Right renal cortex interstitium (tissue), 3 donors: ENCODE data around the gene MGAT4B. TPM values are rescaled to one million over a fixed set of nuclear protein-coding genes. Genes with fewer than 3 reads are reported as not detected.

Experiments used
- DNase-seq, 3 donors: peaks; one replicate each; pipeline ENCODE4 v3.0.0-alpha.2; 2013; ENCODE audit warnings: low read depth in 3 of 3, low spot score in 2 of 3
- polyA plus RNA-seq, 3 donors: library from polyadenylated mRNA; unstranded; fragments of 120-200 nt; gene quantifications; one replicate each; pipeline ENCODE4 v1.2.1, GENCODE V29; 2013; ENCODE audit not compliant: insufficient read length in 3 of 3

MGAT4B gene
- polyA plus RNA-seq, 3 donors: 171 to 187 (median 176) TPM

GRCh38 chr5:179812997-179813607 lies 6.4 kb upstream of the MGAT4B start:
- no peak for DNase-seq

- DNase-seq: no peak
Measured at GRCh38 chr5:179812135-179812825, 5.6 kb upstream of the MGAT4B start.

- DNase-seq: no peak
Measured at GRCh38 chr5:179805529-179806249, 977 bp downstream of the MGAT4B start.

- no peak for DNase-seq
Measured at GRCh38 chr5:179805070-179805528, 1.6 kb downstream of the MGAT4B start.

GRCh38 chr5:179804555-179804947 lies 2.1 kb downstream of the MGAT4B start:
- DNase-seq: no peak

- DNase-seq: no peak
Measured at GRCh38 chr5:179803651-179804554, 2.8 kb downstream of the MGAT4B start.

GRCh38 chr5:179802950-179803562 lies 3.6 kb downstream of the MGAT4B start:
- no peak for DNase-seq

- DNase-seq: no peak
Measured at GRCh38 chr5:179802207-179802883, 4.3 kb downstream of the MGAT4B start.

GRCh38 chr5:179801304-179802206 lies 5.1 kb downstream of the MGAT4B start:
- no peak for DNase-seq

- no peak for DNase-seq
Measured at GRCh38 chr5:179800696-179801201, 5.9 kb downstream of the MGAT4B start.

- DNase-seq: no peak
Measured at GRCh38 chr5:179800071-179800695, 6.5 kb downstream of the MGAT4B start.

- DNase-seq: no peak
Measured at GRCh38 chr5:179799644-179799973, 7.1 kb downstream of the MGAT4B start.

- no peak for DNase-seq
Measured at GRCh38 chr5:179798771-179799643, 7.7 kb downstream of the MGAT4B start.

GRCh38 chr5:179798144-179798770 lies 8.4 kb downstream of the MGAT4B start:
- DNase-seq: no peak

- no peak for DNase-seq
Measured at GRCh38 chr5:179797741-179798140, 8.9 kb downstream of the MGAT4B start.

GRCh38 chr5:179796877-179797608 lies 9.6 kb downstream of the MGAT4B start:
- no peak for DNase-seq
